Natural killer cell (primary cell): ENCODE measurements around the gene NINJ1. TPM values are rescaled to one million over a fixed set of nuclear protein-coding genes. Genes with fewer than 3 reads are reported as not detected.

Source experiments
- ATAC-seq, 3 donors: fragments of 150-1000 bp in 2 of 3; fragments of 200-7000 bp in 1 of 3; cut with Tn5 transposase; 1 replicate in 1 of 3; 2 replicates in 2 of 3; pipeline ENCODE4 v1.10.0; 2021; ENCODE audit warnings: mild to moderate bottlenecking in 2 of 3, moderate library complexity in 2 of 3
- DNase-seq, 2 donors: peaks; one replicate each; pipeline versions ENCODE4 v3.0.0 to v3.0.0-alpha.2; 2013 to 2021; ENCODE audit warnings: mixed read lengths in 1 of 2
- H3K27ac ChIP-seq: one replicate; pipeline ENCODE4 v1.5.1; 2013; ENCODE audit warnings: mild to moderate bottlenecking, low read length
- H3K27me3 ChIP-seq: one replicate; pipeline ENCODE4 v1.6.1; 2013; ENCODE audit warnings: low read length; ENCODE audit not compliant: control insufficient read depth, insufficient read depth
- H3K36me3 ChIP-seq: one replicate; pipeline ENCODE4 v1.6.1; 2013; ENCODE audit warnings: low read length; ENCODE audit not compliant: control insufficient read depth, insufficient read depth
- H3K4me1 ChIP-seq: one replicate; pipeline ENCODE4 v1.6.1; 2013; ENCODE audit warnings: low read length; ENCODE audit not compliant: control insufficient read depth, insufficient read depth
- H3K4me3 ChIP-seq: one replicate; pipeline ENCODE4 v1.5.1; 2013; ENCODE audit warnings: low read length
- H3K9me3 ChIP-seq: one replicate; pipeline ENCODE4 v1.6.1; 2013; ENCODE audit warnings: low read length; ENCODE audit not compliant: control insufficient read depth, insufficient read depth
- H3K27ac Mint-ChIP-seq, 2 donors: one replicate each; pipeline ENCODE4 v1.8.0; 2022; ENCODE audit warnings: mild to moderate bottlenecking in 2 of 2, mixed read lengths in 2 of 2, moderate library complexity in 1 of 2
- H3K27me3 Mint-ChIP-seq, 2 donors: one replicate each; pipeline ENCODE4 v1.8.0; 2022; ENCODE audit warnings: low read depth in 2 of 2, mixed read lengths in 2 of 2
- H3K36me3 Mint-ChIP-seq: one replicate; pipeline ENCODE4 v1.8.0; 2022; ENCODE audit warnings: mixed read lengths
- H3K4me1 Mint-ChIP-seq, 2 donors: one replicate each; pipeline ENCODE4 v1.8.0; 2022; ENCODE audit warnings: mixed read lengths in 2 of 2
- H3K4me3 Mint-ChIP-seq: one replicate; pipeline ENCODE4 v1.8.0; 2022; ENCODE audit warnings: mild to moderate bottlenecking, moderate library complexity, mixed read lengths
- H3K9me3 Mint-ChIP-seq, 2 donors: one replicate each; pipeline ENCODE4 v1.8.0; 2022; ENCODE audit warnings: mixed read lengths in 2 of 2
- WGBS: methylation state at CpG from one replicate; pipeline ENCODE4 v1.1.7; 2013; ENCODE audit warnings: missing lambda C conversion rate; ENCODE audit not compliant: insufficient coverage; 5-methylcytosine and 5-hydroxymethylcytosine counted together
- intact Hi-C: fragments of 100-400 bp; cut with micrococcal nuclease; formaldehyde crosslinking; loops from one replicate; pipeline ENCODE4 v1.14.2; 2022
- total RNA-seq, 4 donors: library from RNA; stranded (reverse); fragments of 120-200 nt in 1 of 4; gene quantifications; one replicate each; pipeline versions ENCODE4 v1.2.3 to v1.2.4, GENCODE V29; 2013 to 2022
- TF ChIP-seq, protein P1 (sequence below): fragments of 200-600 bp; IDR thresholded peaks from one replicate; pipeline ENCODE4 v1.8.0; 2022; ENCODE audit warnings: antibody characterized with exemption

The NINJ1 gene
- total RNA-seq, 3 donors from 2014 or later (not counting 1 experiment from before 2014, with no cell fraction given), result 87.3 to 121 (median 93.8) TPM

DNA sequence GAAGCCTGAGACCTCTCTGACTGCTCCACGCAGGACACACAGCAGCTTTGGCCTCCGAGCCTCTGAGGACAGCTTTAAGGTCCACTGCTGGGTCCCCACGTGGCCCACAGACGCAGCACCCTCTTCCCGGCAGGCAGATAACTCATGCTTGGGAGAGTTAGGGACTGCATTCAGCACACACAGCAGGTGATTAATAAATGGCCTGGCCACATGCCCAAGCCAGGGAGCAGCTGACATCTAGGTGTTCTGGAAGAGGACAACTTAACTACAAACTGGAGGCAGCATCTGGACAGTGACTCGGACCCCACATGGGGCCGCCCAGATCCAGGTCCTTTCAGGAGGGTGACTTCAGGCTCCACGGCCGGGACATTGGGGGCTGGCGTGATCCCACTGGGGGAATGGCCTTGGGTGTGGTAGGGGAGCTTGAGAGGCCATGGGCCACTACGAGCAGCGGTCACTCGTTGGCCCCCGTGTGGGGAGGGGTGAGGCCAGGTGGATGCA is 11.3 kb downstream of the NINJ1 start:
- Mint-ChIP-seq H3K27ac (peak overlapping the region in 1 of 2 donors; percentile 18), H3K27me3 (no peaks in the 10 kb centered on the region)

DNA sequence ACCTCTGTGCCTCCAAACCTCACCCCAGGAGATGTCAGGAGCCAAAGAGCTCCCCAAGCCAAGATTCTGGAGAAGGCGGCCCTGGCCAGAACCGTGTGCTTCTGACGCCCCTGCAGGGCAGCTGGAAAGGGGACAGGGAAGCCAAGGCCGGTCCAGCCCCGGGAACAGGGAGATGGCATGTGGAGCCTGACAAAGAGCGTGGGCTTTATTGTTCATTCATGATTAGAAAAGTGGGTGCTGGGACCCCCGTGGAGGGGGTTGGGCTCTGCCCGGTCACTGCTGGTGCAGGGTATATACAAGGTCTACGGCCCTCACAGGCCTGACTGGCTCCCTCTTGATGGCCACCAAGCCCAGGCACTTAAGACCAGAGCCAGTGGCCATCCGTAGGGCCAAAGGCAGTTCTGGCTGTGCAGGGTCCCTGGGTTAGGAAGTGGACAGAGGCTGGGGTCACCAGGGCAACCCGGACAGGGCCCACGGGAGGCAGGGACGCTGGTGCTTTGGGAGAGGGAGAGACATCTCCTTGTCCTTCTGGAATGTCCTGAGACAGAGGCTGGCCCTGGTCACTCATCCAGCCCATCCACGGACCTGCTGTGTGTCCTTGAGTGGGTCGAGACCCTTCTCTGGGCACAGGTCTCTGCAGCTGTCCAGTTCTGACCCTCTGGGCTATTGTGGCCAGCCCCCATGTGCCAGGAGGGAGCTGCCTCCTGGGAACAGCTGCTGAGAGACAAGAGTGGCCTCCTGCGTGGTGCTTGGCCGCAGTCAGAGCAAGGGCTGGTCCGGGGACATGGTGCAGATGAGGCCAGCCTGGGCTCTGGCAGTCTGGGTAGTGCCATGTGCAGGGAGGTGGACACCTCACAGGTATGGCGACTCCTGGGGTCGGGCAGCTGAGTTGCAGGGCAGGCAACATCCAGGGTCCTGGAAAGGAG is 12.5 kb downstream of the NINJ1 start:
- no peaks in the 10 kb centered on the region for H3K9me3 ChIP-seq
- Mint-ChIP-seq H3K27me3 (no peaks in the 10 kb centered on the region), H3K4me1 (peaks cover 27 to 51% of the 10 kb centered on the region in 2 donors), H3K36me3 (no peaks in the 10 kb centered on the region), H3K27ac (peak overlapping the region; percentile 36 to 91), H3K9me3 (no peaks in the 10 kb centered on the region), H3K4me3 (peak overlapping the region; percentile 40)
- 93% methylated on average over 20 of the region's 20 CpGs for WGBS
- no peak for ATAC-seq
- peaks cover 72% of the 10 kb centered on the region for H3K4me1 ChIP-seq
- peaks cover 2% of the 10 kb centered on the region for H3K36me3 ChIP-seq
- no peak overlapping the region for H3K27ac ChIP-seq
- DNase-seq, result peak in 1 of 2 donors; percentile 15
- TF ChIP-seq, protein P1, sequence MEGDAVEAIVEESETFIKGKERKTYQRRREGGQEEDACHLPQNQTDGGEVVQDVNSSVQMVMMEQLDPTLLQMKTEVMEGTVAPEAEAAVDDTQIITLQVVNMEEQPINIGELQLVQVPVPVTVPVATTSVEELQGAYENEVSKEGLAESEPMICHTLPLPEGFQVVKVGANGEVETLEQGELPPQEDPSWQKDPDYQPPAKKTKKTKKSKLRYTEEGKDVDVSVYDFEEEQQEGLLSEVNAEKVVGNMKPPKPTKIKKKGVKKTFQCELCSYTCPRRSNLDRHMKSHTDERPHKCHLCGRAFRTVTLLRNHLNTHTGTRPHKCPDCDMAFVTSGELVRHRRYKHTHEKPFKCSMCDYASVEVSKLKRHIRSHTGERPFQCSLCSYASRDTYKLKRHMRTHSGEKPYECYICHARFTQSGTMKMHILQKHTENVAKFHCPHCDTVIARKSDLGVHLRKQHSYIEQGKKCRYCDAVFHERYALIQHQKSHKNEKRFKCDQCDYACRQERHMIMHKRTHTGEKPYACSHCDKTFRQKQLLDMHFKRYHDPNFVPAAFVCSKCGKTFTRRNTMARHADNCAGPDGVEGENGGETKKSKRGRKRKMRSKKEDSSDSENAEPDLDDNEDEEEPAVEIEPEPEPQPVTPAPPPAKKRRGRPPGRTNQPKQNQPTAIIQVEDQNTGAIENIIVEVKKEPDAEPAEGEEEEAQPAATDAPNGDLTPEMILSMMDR, result no peak
- H3K4me3 ChIP-seq, result no peak overlapping the region
- H3K27me3 ChIP-seq, result no peaks in the 10 kb centered on the region
- intact Hi-C loops, result no loop called here

More for the DNA sequence above, 11.3 kb downstream of the NINJ1 start:
- Histone ChIP-seq H3K4me3 (no peak overlapping the region), H3K36me3 (peaks cover 2% of the 10 kb centered on the region), H3K27ac (no peak overlapping the region), H3K27me3 (no peaks in the 10 kb centered on the region), H3K9me3 (no peaks in the 10 kb centered on the region), H3K4me1 (peaks cover 82% of the 10 kb centered on the region)
- Mint-ChIP-seq H3K4me1 (peaks cover 27 to 62% of the 10 kb centered on the region in 2 donors), H3K36me3 (no peaks in the 10 kb centered on the region), H3K4me3 (no peak overlapping the region), H3K9me3 (no peaks in the 10 kb centered on the region)
- ATAC-seq (no peak), DNase-seq (peak in 1 of 2 donors; percentile 14)
- TF ChIP-seq, protein P1, result no peak
- intact Hi-C loops, result no loop called here
- 98% methylated on average over 14 of the region's 14 CpGs for WGBS

DNA sequence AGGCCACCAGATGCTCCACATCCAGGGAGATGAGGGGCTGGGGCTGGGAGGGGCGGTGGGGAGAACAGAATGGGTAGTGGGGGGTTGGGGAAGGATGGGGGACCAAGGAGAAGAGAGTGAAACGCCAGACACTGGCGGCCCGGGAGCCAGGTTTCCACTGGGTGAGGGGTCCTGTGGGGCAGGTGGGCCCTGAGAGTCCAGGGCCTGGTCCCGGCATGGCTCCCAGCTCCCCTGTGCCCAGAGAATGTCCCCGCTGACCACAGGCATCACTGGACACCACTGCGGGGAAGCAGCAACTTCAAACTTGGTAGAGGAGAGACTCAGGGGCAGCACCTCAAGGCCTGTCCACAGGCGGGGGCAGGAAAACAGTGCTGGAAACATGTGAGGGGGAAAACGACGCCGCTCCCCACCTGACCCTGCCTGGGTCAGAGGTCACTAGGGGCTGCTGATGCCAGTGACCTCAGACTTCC is 13.2 kb downstream of the NINJ1 start:
- 91% methylated on average over 11 of the region's 11 CpGs for WGBS
- H3K36me3 ChIP-seq, result peaks cover 2% of the 10 kb centered on the region

More for the DNA sequence above, 13.2 kb downstream of the NINJ1 start:
- Mint-ChIP-seq H3K27ac (peak overlapping the region; percentile 85 to 91), H3K4me3 (no peak overlapping the region), H3K36me3 (no peaks in the 10 kb centered on the region), H3K4me1 (peaks cover 20 to 48% of the 10 kb centered on the region in 2 donors), H3K27me3 (no peaks in the 10 kb centered on the region), H3K9me3 (no peaks in the 10 kb centered on the region)
- DNase-seq (no peak), ATAC-seq (no peak)
- intact Hi-C loops, result no loop called here
- TF ChIP-seq, protein P1, result no peak
- Histone ChIP-seq H3K4me1 (peaks cover 72% of the 10 kb centered on the region), H3K27me3 (no peaks in the 10 kb centered on the region), H3K27ac (peak overlapping the region; percentile 51), H3K4me3 (no peak overlapping the region), H3K9me3 (no peaks in the 10 kb centered on the region)
